PC-9 (cell line): ENCODE measurements around the gene RIMS3. TPM values are rescaled to one million over a fixed set of nuclear protein-coding genes. Genes with fewer than 3 reads are reported as not detected.

Experiments
- BruUV-seq: library from RNA; stranded (reverse); fragments of 400-500 nt; replicated peaks from 2 replicates; lab custom pipeline; 2021; lab: Mats Ljungman, UMichigan
- CTCF ChIA-PET: fragments of 300-600 bp; sonication (Branson Sonifier 250); formaldehyde crosslinking; loops from one replicate; lab custom pipeline; 2022; ENCODE audit warnings: antibody characterized with exemption; lab: Charles Lee
- POLR2A ChIA-PET: fragments of 300-600 bp; sonication (Branson Sonifier 250); formaldehyde crosslinking; loops from one replicate; lab custom pipeline; 2022; ENCODE audit warnings: antibody characterized with exemption; ENCODE audit not compliant: unreplicated experiment; lab: Charles Lee
- DNase-seq, 2 experiments: peaks; one replicate each; pipeline versions ENCODE4 v3.0.0 to v3.0.0-alpha.2; 2015 to 2022; ENCODE audit warnings: mixed read lengths in 1 of 2
- H2AFZ ChIP-seq: fragments of 200-600 bp; sonication (generic); 2 replicates; pipeline ENCODE4 v1.8.1; 2017; ENCODE audit warnings: antibody characterized with exemption
- H3F3A ChIP-seq: fragments of 200-600 bp; sonication (generic); 2 replicates; pipeline ENCODE4 v1.8.1; 2017; ENCODE audit warnings: antibody characterized with exemption, mild to moderate bottlenecking, low read depth; ENCODE audit not compliant: insufficient read depth
- H3K27ac ChIP-seq: fragments of 200-600 bp; sonication (generic); 2 replicates; pipeline ENCODE4 v1.6.1; 2016; ENCODE audit warnings: mixed run types
- H3K27me3 ChIP-seq: fragments of 200-600 bp; sonication (generic); 2 replicates; pipeline ENCODE4 v1.6.1; 2016; ENCODE audit warnings: low read depth, mixed run types; ENCODE audit not compliant: insufficient read depth
- H3K36me3 ChIP-seq: fragments of 200-600 bp; sonication (generic); 2 replicates; pipeline ENCODE4 v1.6.1; 2016; ENCODE audit warnings: low read depth, mixed run types
- H3K4me1 ChIP-seq: fragments of 200-600 bp; sonication (generic); replicated peaks from 2 replicates; pipeline ENCODE4 v1.6.1; 2016; ENCODE audit warnings: mixed run types; ENCODE audit not compliant: insufficient read depth
- H3K4me2 ChIP-seq: fragments of 200-600 bp; sonication (generic); 2 replicates; pipeline ENCODE4 v1.6.1; 2017; ENCODE audit warnings: mixed run types
- H3K4me3 ChIP-seq: fragments of 200-600 bp; sonication (generic); 2 replicates; pipeline ENCODE4 v1.6.1; 2016; ENCODE audit warnings: mixed run types
- H3K79me2 ChIP-seq: fragments of 200-600 bp; sonication (generic); 2 replicates; pipeline ENCODE4 v1.6.1; 2017; ENCODE audit warnings: low read depth, mixed run types
- H3K9me2 ChIP-seq: fragments of 200-600 bp; sonication (generic); 2 replicates; pipeline ENCODE4 v1.8.1; 2017; ENCODE audit warnings: mild to moderate bottlenecking; ENCODE audit not compliant: insufficient read depth
- H3K9me3 ChIP-seq: fragments of 200-600 bp; sonication (generic); 2 replicates; pipeline ENCODE4 v1.8.1; 2016; ENCODE audit warnings: low read depth; ENCODE audit not compliant: insufficient read depth
- H4K20me1 ChIP-seq: fragments of 200-600 bp; sonication (generic); 2 replicates; pipeline ENCODE4 v1.8.1; 2017; ENCODE audit not compliant: insufficient read depth
- EZH2 ChIP-seq: fragments of 200-600 bp; sonication (generic); IDR thresholded peaks from 2 replicates; pipeline ENCODE4 v1.8.0; 2017; ENCODE audit warnings: antibody characterized with exemption, low read depth
- intact Hi-C: fragments of 100-400 bp; cut with micrococcal nuclease; formaldehyde crosslinking; loops from one replicate; pipeline ENCODE4 v1.10.0; 2022; ENCODE audit not compliant: unreplicated experiment
- total RNA-seq: library from RNA; stranded (reverse); gene quantifications from 2 replicates; pipeline ENCODE4 v1.2.3, GENCODE V29; 2021
- TF ChIP-seq, protein P1 (sequence below): fragments of 200-600 bp; sonication (generic); conservative IDR thresholded peaks from 2 replicates; pipeline ENCODE4 v1.6.1; 2017; ENCODE audit warnings: mixed run types, antibody characterized with exemption, mild to moderate bottlenecking, moderate library complexity

RIMS3 gene
- total RNA-seq, 1 experiment from 2014 or later: 12.9 TPM

DNA sequence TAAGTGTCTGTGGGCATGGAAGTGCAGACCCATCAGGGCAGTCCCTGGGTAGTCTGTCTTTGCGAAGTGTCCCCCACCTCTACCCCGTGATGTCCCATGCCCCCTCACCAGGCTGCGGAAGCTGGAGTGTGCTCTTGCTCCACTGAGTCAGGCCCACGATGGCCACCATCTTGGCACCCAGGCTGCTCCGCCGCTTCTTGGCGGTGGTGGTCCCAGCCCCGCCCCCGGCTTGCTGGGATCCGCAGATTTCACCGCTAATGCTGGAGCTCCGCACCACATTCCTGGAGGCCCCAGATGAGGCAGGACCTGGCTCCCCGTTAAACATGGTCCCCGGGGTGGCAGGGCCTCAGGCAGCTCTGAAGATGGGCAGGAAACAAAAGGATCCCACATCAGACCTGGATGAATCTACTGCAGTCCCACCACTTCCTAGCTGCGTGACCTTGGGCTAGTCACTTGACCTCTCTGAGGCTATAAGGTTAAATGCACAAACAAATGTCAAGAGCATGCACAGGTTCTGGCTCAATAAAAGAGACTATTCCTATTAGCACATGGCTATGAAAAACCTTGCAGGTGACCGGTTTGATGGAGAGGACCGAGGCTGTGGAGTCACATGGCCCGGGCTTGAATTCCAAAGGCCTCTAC, 23.8 kb downstream of the RIMS3 start:
- Histone ChIP-seq H4K20me1 (no peaks in the 10 kb centered on the region), H3K4me2 (no peak overlapping the region), H3K9me2 (no peaks in the 10 kb centered on the region), H3K27me3 (no peaks in the 10 kb centered on the region), H3K36me3 (no peaks in the 10 kb centered on the region), H3K27ac (no peak overlapping the region), H3K79me2 (no peaks in the 10 kb centered on the region), H3K4me1 (no peaks in the 10 kb centered on the region), H2AFZ (no peak overlapping the region), H3F3A (no peaks in the 10 kb centered on the region), H3K9me3 (no peaks in the 10 kb centered on the region), H3K4me3 (no peak overlapping the region)
- TF ChIP-seq, protein P1, sequence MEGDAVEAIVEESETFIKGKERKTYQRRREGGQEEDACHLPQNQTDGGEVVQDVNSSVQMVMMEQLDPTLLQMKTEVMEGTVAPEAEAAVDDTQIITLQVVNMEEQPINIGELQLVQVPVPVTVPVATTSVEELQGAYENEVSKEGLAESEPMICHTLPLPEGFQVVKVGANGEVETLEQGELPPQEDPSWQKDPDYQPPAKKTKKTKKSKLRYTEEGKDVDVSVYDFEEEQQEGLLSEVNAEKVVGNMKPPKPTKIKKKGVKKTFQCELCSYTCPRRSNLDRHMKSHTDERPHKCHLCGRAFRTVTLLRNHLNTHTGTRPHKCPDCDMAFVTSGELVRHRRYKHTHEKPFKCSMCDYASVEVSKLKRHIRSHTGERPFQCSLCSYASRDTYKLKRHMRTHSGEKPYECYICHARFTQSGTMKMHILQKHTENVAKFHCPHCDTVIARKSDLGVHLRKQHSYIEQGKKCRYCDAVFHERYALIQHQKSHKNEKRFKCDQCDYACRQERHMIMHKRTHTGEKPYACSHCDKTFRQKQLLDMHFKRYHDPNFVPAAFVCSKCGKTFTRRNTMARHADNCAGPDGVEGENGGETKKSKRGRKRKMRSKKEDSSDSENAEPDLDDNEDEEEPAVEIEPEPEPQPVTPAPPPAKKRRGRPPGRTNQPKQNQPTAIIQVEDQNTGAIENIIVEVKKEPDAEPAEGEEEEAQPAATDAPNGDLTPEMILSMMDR: no peak
- no peak for TF ChIP-seq EZH2
- POLR2A ChIA-PET: no interaction called here
- intact Hi-C loops: no loop called here
- DNase-seq: no peak
- CTCF ChIA-PET: no interaction called here
- BruUV-seq: no TSS peak

DNA sequence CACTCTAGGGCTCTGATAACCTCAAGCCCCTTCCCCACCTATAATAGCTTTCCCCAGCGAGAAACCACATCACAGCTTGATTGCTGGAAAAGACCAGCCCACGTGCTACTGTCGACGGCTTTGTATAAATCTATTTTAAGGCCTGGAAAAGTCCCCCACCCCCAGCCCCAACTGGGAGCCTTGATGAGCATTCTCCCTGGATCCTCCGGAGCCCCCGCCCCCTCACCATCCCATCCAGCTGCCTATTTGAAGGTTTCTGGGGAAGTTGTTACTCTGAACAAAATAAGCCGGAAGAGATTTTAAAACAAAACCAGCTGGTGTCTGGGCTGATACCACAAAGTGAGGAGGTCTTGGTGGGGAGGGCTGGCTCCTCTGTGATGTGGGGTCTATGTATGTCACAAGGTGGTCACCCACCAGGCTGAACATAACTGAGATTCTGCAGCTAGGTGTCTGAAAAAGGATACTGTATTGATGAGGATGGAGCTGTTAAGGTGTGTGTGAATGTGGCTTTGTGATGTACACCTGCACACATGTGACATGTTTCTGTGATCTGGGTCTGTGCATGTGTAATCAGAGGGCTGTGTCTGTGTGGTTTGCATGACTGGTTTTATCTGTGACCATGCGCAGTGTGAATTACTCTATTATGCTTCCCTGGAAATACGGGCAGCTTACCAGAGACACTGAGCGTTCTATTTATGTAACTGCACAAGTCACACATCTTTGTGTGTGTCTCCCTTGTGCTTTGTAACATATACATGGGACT, 25.0 kb downstream of the RIMS3 start:
- H3K4me1 ChIP-seq: no peaks in the 10 kb centered on the region
- intact Hi-C loops: no loop called here
- H3K4me3 ChIP-seq: no peak overlapping the region
- H2AFZ ChIP-seq: no peak overlapping the region
- BruUV-seq: no TSS peak
- H3K27ac ChIP-seq: no peak overlapping the region
- no peaks in the 10 kb centered on the region for H4K20me1 ChIP-seq
- H3K79me2 ChIP-seq: no peaks in the 10 kb centered on the region
- no peak for TF ChIP-seq EZH2
- DNase-seq: no peak
- H3K4me2 ChIP-seq: no peak overlapping the region
- no peaks in the 10 kb centered on the region for H3K27me3 ChIP-seq
- no peaks in the 10 kb centered on the region for H3K36me3 ChIP-seq
- CTCF ChIA-PET: interaction anchor here (0.6 kb wide), 1 partner anchor 32 kb away, joined by 22 read pairs; no protein-coding TSS in a partner anchor
- POLR2A ChIA-PET: interaction anchor here (0.6 kb wide), 1 partner anchor 96 kb away, joined by 19 read pairs; no protein-coding TSS in a partner anchor
- H3K9me3 ChIP-seq: no peaks in the 10 kb centered on the region
- H3F3A ChIP-seq: no peaks in the 10 kb centered on the region
- no peaks in the 10 kb centered on the region for H3K9me2 ChIP-seq

DNA sequence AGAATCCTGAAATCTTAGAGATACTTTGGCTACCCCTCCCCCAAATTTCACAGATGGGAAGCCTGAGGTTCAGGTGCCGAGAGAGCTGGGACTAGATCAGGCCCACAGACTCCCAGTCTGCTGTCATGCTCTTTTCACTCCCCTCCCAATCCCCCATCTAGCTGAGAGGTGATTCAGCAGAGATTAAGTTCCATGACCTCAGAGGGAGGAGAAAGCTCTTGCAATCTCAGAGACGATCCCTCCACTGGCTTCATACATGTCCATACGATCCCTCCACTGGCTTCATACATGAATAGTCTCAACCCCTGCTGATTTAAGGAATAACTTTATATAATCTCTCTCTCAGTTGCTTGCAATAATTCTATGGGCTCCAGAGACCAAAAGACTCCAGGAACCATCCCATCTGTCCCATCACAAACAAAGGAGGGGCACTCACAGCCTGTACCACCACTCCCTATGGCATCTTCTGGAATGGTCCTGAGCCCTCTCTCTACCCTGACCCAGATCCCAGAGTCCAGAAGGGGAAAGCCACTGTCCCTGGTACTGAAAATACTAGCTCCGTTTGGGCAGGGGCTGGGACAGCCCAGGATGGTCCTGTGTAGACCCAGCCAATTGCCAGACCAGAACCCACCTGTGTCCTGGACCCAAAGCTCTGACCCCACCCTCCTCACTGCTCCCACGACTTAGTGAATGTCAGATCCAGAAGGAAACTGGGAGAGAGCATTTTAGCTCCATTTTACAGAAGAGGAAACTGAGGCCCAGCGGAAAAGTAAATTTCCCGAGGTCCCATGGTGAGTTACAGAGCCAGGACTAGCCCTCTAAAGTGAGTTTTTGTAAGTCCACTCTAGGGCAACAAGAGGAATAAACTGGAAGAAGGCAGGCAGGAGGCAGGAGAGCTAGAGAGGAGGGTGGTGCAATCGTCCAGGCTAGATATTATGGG, 27.1 kb downstream of the RIMS3 start:
- no TSS peak for BruUV-seq
- H3K4me2 ChIP-seq: no peak overlapping the region
- H3K4me1 ChIP-seq: no peaks in the 10 kb centered on the region
- no peaks in the 10 kb centered on the region for H3K79me2 ChIP-seq
- TF ChIP-seq EZH2: no peak
- TF ChIP-seq, protein P1: no peak
- no peak for DNase-seq
- ChIA-PET POLR2A (interaction anchor here (0.6 kb wide), 1 partner anchor 115 kb away, joined by 6 read pairs; no protein-coding TSS in a partner anchor), CTCF (interaction anchor here (0.5 kb wide), 1 partner anchor 104 kb away, joined by 5 read pairs; no protein-coding TSS in a partner anchor)
- H3K27ac ChIP-seq: no peak overlapping the region
- intact Hi-C loops: no loop called here
- H3K9me2 ChIP-seq: no peaks in the 10 kb centered on the region
- H4K20me1 ChIP-seq: no peaks in the 10 kb centered on the region
- H3K27me3 ChIP-seq: no peaks in the 10 kb centered on the region
- no peaks in the 10 kb centered on the region for H3K36me3 ChIP-seq
- H2AFZ ChIP-seq: no peak overlapping the region
- H3F3A ChIP-seq: no peaks in the 10 kb centered on the region
- no peaks in the 10 kb centered on the region for H3K9me3 ChIP-seq
- no peak overlapping the region for H3K4me3 ChIP-seq
